CD4-positive, alpha-beta T cell treated with Interleukin-17A for 1 hour (primary cell): ENCODE measurements around the gene RHBDF1.
"Not testable (repeated sequence)": the region's sequence is repeated elsewhere in the genome, so short reads cannot be mapped to it uniquely, and the experiment has no call there.

Experiments used
- DNase-seq: peaks from one replicate; pipeline ENCODE4 v3.0.0-alpha.2; 2020

RHBDF1 gene

GRCh38 chr16:34648-34987 is 37.8 kb downstream of the RHBDF1 start:
- no peak for DNase-seq

GRCh38 chr16:33877-34647 is 38.4 kb downstream of the RHBDF1 start:
- DNase-seq, result no peak

GRCh38 chr16:33154-33876 is 39.1 kb downstream of the RHBDF1 start:
- not testable (repeated sequence) for DNase-seq

- not testable (repeated sequence) for DNase-seq
Observed at GRCh38 chr16:30627-31026, 41.8 kb downstream of the RHBDF1 start.

GRCh38 chr16:25926-26348 is 46.5 kb downstream of the RHBDF1 start:
- not testable (repeated sequence) for DNase-seq

GRCh38 chr16:24151-24550 is 48.3 kb downstream of the RHBDF1 start:
- DNase-seq, result not testable (repeated sequence)

- DNase-seq, result not testable (repeated sequence)
Observed at GRCh38 chr16:20886-21285, 51.5 kb downstream of the RHBDF1 start.

- not testable (repeated sequence) for DNase-seq
Observed at GRCh38 chr16:17062-17765, 55.2 kb downstream of the RHBDF1 start.

GRCh38 chr16:10772-11171 is 61.7 kb downstream of the RHBDF1 start:
- peak; percentile 94 for DNase-seq

- no peak for DNase-seq
Observed at GRCh38 chr16:9903-10665, 62.3 kb downstream of the RHBDF1 start.
